Progenitor cell of endocrine pancreas (in vitro differentiated cells): ENCODE results near the gene THSD4. TPM values are rescaled to one million over a fixed set of nuclear protein-coding genes. Genes with fewer than 3 reads are reported as not detected.

Source experiments
- DNase-seq: peaks from one replicate; pipeline ENCODE4 v3.0.0; 2021; ENCODE audit warnings: low spot score; ENCODE audit not compliant: unreplicated experiment
- H3K27ac Mint-ChIP-seq: 2 replicates; pipeline ENCODE4 v1.8.0; 2021; ENCODE audit warnings: mild to moderate bottlenecking, moderate library complexity, mixed read lengths
- H3K27me3 Mint-ChIP-seq: 2 replicates; pipeline ENCODE4 v1.8.0; 2021; ENCODE audit warnings: mixed read lengths
- H3K36me3 Mint-ChIP-seq: 2 replicates; pipeline ENCODE4 v1.8.0; 2022; ENCODE audit warnings: mixed read lengths; ENCODE audit not compliant: insufficient read depth
- H3K4me1 Mint-ChIP-seq: 2 replicates; pipeline ENCODE4 v1.8.0; 2021; ENCODE audit warnings: low read depth, mixed read lengths
- H3K4me3 Mint-ChIP-seq: 2 replicates; pipeline ENCODE4 v1.8.0; 2021; ENCODE audit warnings: low read depth, mild to moderate bottlenecking, moderate library complexity, mixed read lengths
- H3K9me3 Mint-ChIP-seq: 2 replicates; pipeline ENCODE4 v1.8.0; 2021; ENCODE audit warnings: low read depth, mixed read lengths
- CTCF ChIP-seq: fragments of 200-600 bp; sonication (generic); IDR thresholded peaks from one replicate; pipeline ENCODE4 v1.5.0; 2021; ENCODE audit warnings: antibody characterized with exemption, mild to moderate bottlenecking; ENCODE audit not compliant: unreplicated experiment
- total RNA-seq: library from RNA; stranded (reverse); gene quantifications from 2 replicates; pipeline ENCODE4 v1.2.1, GENCODE V29; 2021

The THSD4 gene
- total RNA-seq, 1 donor from 2014 or later, result 6.8 TPM

DNA sequence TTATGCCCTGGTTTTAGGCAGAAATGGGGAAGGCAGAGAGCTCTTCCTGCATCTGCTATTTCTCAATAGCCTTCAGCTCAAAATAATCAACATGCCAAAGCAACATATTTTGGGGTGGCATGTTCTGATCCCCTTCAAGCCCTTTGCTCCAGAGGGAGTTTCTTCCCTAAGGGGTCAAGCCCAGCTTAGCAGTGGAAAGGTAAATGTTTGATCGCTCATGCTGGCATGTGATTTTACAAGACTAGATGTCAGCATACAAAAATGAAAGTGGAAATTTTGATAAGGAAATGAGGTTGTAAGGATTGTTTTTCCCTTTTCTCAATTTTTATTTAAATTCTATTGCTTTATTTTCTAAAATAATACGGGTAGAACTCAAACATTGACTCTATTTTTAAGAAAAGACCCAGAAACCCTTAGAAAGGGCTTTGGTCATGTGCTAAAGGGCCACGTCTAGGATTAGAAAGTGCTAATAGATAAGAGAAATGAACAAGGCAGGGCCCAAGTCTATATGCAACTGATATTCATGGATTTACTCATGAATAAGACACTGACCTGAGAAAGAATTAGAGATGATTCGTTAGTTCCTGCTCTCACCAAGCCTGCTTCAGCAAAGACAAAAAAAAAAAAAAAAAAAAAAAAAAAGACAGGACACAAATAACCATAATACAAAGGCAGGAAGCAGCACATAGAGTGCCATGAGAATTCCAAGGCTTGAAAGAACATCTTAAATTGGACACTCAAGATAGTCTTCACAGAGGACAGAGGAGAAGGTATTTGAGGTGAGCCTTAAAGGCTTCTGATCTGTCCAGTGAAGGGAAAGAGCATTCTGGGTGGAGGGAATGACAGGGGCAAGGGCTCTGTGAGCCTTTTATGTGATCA is 640.1 kb downstream of the THSD4 start:
- no peak for DNase-seq
- Mint-ChIP-seq H3K4me1 (peaks cover 1% of the 10 kb centered on the region), H3K9me3 (peaks cover 5% of the 10 kb centered on the region), H3K27ac (no peak overlapping the region), H3K27me3 (no peaks in the 10 kb centered on the region), H3K36me3 (peaks cover under 1% of the 10 kb centered on the region), H3K4me3 (no peak overlapping the region)
- TF ChIP-seq CTCF, result no peak

DNA sequence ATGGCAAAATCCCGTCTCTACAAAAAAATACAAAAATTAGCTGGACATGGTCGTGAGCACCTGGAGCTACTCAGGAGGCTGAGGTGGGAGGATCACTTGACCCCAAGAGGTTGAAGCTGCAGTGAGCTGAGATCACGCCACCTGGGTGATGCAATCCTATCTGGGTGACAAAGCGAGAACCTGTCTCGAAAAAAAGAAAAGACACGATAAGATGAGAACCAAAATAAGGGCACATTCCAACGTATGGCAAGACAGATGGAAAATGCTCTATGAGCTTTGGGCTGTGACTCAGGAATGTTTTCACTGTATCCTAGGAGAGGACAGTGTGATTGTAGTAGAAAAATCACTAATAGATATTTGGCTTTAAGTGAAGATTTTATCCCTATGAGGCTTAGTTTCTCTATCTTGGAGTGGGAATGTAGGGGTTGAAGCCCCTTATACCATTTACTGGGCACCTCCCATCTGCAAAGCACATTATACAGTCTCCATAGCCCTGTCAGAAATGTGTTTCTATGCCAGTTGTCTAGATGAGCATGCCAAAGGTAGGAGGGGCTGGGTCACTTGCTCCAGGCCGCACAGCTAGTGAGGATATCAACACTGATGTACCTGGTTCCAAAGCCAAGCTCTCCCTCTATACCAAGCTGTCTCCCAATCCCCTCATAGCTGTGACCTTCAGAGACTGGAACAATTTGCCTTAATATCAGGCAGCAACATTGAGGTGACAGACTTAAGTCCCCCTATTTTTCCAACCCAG is 641.5 kb downstream of the THSD4 start:
- peaks cover 1% of the 10 kb centered on the region for H3K36me3 Mint-ChIP-seq
- no peak for DNase-seq
- H3K4me1 Mint-ChIP-seq, result peaks cover 1% of the 10 kb centered on the region
- H3K27ac Mint-ChIP-seq, result no peak overlapping the region
- no peak overlapping the region for H3K4me3 Mint-ChIP-seq
- no peak for TF ChIP-seq CTCF
- no peaks in the 10 kb centered on the region for H3K27me3 Mint-ChIP-seq
- peaks cover 17% of the 10 kb centered on the region for H3K9me3 Mint-ChIP-seq

DNA sequence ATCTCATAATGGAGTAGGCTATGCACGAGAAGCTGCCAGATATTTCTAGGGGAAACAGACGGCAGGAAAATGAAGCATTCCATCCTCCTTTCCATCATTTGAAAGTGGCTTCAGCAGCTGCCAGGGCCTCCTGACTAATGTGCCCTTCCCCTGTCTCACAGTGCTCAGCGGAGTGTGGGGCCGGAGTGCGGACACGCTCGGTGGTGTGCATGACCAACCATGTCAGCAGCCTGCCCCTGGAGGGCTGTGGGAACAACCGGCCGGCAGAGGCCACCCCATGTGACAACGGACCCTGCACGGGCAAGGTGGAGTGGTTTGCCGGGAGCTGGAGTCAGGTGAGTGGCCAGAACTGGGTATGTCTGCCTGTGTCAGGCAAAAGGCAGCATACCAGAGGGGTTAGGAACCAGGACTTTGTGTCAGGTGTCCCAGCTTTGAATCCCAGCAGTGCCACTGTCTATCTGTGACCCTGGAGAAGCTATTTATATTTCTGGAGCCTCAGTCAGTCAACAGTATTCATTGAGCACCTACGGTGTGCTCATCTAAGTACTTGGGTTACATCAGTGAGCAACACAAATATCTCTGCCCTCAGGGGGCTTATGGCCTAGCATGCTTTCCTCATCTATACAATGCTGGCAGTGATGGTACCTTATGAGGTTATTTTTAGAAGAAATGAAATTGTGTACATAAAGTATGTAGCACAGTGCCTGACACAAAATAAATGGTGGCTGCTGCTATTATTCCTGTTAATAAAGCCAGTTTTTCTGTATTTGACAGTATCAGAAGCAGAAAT is 642.7 kb downstream of the THSD4 start:
- H3K27me3 Mint-ChIP-seq, result no peaks in the 10 kb centered on the region
- DNase-seq, result no peak
- H3K36me3 Mint-ChIP-seq, result peaks cover 1% of the 10 kb centered on the region
- TF ChIP-seq CTCF, result no peak
- no peak overlapping the region for H3K4me3 Mint-ChIP-seq
- peaks cover 20% of the 10 kb centered on the region for H3K9me3 Mint-ChIP-seq
- no peak overlapping the region for H3K27ac Mint-ChIP-seq
- no peaks in the 10 kb centered on the region for H3K4me1 Mint-ChIP-seq

GRCh38 chr15:71758711-71759110 is 643.4 kb downstream of the THSD4 start:
- DNase-seq, result no peak
- H3K4me3 Mint-ChIP-seq, result no peak overlapping the region
- no peak overlapping the region for H3K27ac Mint-ChIP-seq
- H3K4me1 Mint-ChIP-seq, result no peaks in the 10 kb centered on the region
- H3K36me3 Mint-ChIP-seq, result peaks cover 1% of the 10 kb centered on the region
- H3K27me3 Mint-ChIP-seq, result no peaks in the 10 kb centered on the region
- TF ChIP-seq CTCF, result no peak
- H3K9me3 Mint-ChIP-seq, result peaks cover 20% of the 10 kb centered on the region

DNA sequence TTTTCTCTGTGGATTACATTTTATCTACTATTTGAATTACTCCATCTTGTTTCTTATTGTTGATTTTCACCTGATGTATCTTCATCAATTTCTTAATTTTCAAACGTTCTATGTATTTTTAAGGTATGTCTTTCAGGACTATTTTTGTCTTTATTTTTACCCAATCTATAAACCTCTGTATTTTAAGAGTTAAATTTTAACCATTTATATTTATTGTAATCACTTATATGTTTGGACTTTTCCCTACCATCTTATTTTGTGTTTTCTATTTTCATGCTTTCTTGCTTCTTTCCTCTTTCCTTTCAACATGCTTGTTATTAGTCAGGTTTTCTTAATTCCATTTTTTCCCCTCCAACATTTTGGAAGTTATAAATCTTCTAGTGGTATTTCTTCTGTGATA is 645.6 kb downstream of the THSD4 start:
- H3K4me1 Mint-ChIP-seq, result no peaks in the 10 kb centered on the region
- H3K27me3 Mint-ChIP-seq, result no peaks in the 10 kb centered on the region
- TF ChIP-seq CTCF, result no peak
- no peak for DNase-seq
- H3K9me3 Mint-ChIP-seq, result peaks cover 17% of the 10 kb centered on the region
- no peak overlapping the region for H3K4me3 Mint-ChIP-seq
- peaks cover 1% of the 10 kb centered on the region for H3K36me3 Mint-ChIP-seq
- H3K27ac Mint-ChIP-seq, result no peak overlapping the region
